DMS153 treated with DMSO at 0.1 percent for 48 hours (cell line): ENCODE measurements around the gene EVI2B.
A peak's percentile ranks its signal among the peaks of the same experiment; 100 is the strongest.
"Not testable (repeated sequence)": the region's sequence is repeated elsewhere in the genome, so short reads cannot be mapped to it uniquely, and the experiment has no call there.

Experiments used
- DNase-seq: peaks from one replicate; lab custom pipeline; 2025; ENCODE audit not compliant: unreplicated experiment; lab: John Stamatoyannopoulos, UW

Gene EVI2B

DNA sequence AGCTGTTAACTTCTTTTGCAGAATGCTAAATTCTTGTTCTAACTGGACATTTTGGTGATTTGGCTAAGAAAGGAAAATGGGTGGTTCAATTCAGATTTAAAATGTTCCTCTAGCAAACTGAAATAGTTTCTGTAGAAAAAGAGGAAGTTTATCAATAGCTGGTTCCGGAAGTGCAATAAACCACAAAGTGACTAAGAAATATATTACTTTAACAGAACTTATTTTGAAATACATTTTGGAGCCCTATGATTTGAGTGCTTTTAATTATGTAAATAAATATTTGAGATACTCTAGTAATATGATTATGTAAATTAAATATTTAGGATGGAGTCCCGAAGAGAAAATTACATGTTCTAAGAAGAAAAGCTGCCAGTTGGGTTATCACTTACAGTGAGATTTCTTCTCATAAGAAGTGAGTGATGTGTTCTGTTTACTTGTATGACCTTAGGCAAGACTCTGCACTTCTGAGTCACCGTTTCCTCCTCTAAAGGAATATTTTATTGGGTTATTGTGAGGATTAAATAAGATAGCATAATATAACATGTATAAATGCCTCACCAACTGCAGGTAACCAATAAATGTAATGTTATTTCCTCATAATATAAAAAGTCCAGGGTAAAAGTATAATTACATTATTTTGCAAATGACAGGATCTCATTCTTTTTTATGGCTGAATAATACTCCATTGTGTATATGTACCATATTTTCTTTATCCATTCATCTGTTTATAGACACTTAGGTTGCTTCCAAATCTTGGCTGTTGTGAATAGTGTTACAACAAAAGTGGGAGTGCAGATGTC lies at the start of gene EVI2B:
EVI2B (minus strand) TSS at position 73 of the 800 bp plus-strand sequence. CDS start 8,445 bp downstream, outside the sequence.
- DNase-seq = no peak

- peak; percentile 5 for DNase-seq
These were observed 44.1 kb upstream of the EVI2B start for GRCh38 chr17:31357839-31358394.

- no peak for DNase-seq
These were observed 43.2 kb upstream of the EVI2B start for GRCh38 chr17:31357091-31357490.

DNA sequence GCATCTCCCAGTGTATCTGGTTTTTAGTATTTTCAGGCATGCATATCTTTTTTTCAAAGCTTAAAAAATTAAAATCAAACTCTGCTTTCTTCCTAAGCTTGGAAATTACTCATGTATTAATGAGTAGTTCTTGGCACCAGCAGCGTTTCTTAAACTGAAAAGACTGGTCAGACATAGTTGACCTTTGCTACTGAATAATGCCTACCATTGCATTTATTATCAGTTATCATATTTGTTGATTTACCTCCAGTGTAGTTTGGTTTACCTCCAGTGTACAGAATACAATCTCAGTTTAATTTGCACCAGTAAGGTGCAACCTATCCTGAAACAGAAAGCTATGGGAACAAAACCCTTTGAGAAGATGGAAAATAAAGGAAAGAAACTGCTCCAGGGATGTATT lies 42.1 kb upstream of the EVI2B start:
- DNase-seq = no peak

DNA sequence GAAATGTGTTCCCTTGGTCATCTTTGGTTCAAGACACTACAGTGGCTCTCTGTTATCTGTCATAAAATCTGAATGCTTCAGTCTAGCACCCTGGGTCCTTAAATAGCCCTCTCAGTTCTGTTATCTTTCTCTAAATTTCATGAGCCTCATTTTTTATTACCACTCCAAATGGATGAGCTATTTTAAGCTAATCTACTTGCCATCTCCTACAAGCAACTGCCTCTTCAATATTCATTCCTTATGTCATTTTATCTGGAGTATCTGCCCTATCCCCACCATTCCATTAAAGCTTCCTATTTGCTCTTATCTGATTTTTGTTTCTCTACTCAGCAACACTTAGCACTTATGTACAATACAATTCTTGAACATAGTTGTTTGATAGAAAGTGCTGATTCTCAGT lies 35.6 kb upstream of the EVI2B start:
- DNase-seq = no peak

- DNase-seq = not testable (repeated sequence)
These were observed 31.4 kb upstream of the EVI2B start for GRCh38 chr17:31345191-31345747.

DNA sequence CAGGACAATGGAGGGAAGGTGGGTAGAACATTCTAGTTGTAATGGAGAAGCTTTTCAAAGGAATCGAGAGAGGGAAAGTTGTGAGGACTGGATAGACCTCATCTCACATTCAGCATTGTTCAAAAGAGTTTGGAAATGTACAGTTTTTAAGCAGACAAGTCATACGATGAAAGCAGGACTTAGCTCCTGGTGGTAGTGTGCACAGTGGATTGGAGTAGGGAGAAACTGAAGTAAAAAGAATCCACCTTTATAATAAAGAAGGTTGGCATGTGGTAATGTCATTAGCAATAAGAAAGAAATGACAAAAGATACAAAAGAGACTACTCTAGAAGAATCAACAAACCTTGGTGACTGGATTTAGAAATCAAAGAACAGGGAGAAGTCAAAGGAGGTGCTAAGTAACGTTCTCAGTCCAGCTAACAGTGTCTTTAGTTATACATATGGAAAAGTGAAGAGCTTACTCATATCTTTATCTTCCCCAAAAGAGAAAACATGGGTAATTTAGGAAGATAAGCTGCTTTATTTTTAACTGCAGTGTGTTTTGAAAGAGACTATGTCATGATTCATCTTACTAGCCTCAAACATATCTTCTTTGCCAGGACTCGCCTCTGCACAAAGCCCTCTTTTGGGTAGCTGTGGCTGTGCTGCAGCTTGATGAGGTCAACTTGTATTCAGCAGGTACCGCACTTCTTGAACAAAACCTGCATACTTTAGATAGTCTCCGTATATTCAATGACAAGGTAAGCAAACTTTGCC lies 26.2 kb upstream of the EVI2B start:
- DNase-seq = no peak

DNA sequence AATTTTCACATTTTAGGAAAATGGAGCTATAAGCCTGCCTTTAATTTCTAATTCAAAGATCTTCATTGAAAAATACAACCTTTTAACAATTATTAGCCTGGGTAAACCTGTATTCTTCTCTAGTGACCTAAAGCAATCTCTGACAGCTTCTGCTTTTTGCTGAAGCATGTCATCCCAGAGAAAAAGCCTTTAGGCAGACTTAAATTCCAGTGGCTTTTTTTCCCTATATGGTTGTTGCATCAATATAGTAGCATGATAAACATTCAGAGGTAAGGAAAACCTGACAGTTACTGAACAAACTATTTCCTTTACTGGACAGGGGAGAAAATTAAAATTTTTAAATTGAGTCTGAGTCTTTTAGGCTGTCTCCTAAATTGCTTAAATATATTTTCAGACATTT lies 15.4 kb upstream of the EVI2B start:
- no peak for DNase-seq

GRCh38 chr17:31328160-31328535 lies 14.3 kb upstream of the EVI2B start:
- DNase-seq = no peak

DNA sequence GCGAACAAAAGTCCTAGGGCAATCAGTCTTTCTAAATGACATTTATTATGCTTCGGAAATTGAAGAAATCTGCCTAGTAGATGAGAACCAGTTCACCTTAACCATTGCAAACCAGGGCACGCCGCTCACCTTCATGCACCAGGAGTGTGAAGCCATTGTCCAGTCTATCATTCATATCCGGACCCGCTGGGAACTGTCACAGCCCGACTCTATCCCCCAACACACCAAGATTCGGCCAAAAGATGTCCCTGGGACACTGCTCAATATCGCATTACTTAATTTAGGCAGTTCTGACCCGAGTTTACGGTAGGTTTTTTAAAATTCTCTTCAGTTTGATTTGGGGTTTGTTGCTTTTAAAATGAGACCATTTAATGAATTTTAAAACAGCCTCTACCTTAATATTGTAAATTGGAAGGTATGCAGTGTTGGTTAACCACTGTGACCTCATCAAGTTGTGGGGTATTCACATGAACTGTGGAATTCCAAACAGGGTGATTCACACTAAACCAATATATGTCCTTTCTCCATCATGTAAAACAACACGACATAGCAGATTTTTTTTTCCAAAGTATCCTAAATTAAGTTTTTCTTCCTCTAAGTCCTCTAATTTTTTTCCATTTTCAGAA lies 13.8 kb upstream of the EVI2B start:
- no peak for DNase-seq

DNA sequence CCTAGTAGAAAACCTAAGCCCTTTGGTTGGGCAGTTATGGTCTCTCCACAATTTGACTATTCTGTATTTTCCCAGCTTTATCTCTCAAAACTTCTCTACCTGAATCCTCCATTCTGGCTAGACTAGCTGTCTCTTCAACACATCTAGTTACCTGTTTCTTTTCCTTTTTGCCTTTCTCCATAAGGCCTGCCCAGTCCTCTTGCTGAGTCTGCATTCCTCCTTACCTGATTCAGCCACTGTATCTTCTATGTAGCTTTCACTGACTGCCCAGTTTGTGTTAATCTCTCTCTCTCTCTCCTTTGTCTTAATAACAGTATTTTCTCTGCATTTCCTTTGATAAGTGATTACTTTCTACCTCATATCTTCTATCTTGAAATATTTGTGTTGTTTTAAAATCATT lies 9.7 kb upstream of the EVI2B start:
- DNase-seq = no peak

GRCh38 chr17:31321966-31322365 lies 8.1 kb upstream of the EVI2B start:
- DNase-seq = no peak

- DNase-seq = no peak
These were observed 7.6 kb upstream of the EVI2B start, which contains the start of gene EVI2A for GRCh38 chr17:31321481-31321880. EVI2A (minus strand) TSS chr17:31321622; CDS start chr17:31319013, 2,609 bp downstream.

DNA sequence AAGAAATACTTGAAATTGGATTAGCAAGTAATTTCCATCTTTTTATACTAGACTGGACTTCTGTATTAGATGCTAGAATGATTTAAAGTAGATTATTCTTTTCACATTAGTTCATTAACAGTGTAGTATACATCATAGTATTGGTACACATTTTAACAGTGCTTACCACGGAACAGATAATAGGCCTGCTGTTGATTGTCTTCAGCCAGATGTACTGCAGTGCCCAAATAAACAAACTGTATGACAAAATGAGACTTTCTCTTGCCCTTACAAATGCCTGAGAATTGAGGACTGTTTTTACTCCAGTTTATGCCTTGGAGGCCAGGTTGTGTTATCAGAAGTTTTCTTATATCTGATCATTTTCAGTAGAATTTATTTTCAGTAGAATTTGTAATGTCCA lies 6.9 kb upstream of the EVI2B start:
- DNase-seq = no peak

- no peak for DNase-seq
These were observed 6.4 kb upstream of the EVI2B start for GRCh38 chr17:31320241-31320640.

GRCh38 chr17:31318851-31319661 lies 5.2 kb upstream of the EVI2B start:
- no peak for DNase-seq

DNA sequence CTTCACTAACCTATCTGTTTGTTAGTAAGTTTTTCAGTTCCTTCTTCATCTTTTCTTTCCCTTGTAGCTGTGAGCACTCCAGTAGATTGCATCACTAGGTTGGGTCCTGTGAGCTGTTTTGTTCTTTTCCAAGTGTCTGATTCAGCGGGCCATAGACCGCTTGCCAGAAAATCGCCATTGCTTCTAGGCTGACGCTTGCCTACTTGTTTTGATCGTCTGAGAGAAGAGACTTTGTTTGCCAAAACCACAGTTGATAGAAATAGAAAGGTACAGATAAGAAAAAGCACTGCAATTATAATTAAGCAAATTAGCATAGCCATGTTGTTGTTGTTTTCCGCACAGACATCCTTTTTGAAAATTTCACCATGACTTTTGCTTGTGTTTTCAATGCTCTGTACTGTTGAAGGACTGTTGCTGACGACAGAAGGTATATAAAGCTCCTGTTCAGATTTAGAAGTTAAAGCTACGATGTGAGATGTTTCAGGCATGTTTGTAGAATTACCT lies 4.5 kb upstream of the EVI2B start:
- DNase-seq = peak; percentile 33

DNA sequence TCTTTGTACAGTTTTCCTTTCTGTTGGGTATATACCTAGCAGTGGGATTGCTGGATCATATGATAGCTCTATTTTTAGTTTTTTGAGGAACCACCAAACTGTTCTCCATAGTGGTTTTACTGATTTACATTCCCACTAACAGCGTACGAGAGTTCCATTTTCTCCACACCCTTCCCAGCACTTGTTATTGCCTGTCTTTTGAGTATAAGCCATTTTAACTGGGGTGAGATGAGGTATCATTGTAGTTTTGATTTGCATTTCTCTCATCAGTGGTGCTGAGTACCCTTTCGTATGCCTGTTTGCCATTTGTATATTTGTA lies 887 bp upstream of the EVI2B start:
- DNase-seq = no peak

- DNase-seq = not testable (repeated sequence)
These were observed 1.6 kb downstream of the EVI2B start for GRCh38 chr17:31312223-31312622.

- DNase-seq = no peak
These were observed 2.3 kb downstream of the EVI2B start for GRCh38 chr17:31311526-31311925.
